HG02884 (cell line): ENCODE results near the gene OSGIN1.

Experiments used
- ATAC-seq: cut with Tn5 transposase; IDR thresholded peaks from one replicate; pipeline ENCODE4 v1.9.1; 2021; ENCODE audit warnings: mild to moderate bottlenecking, moderate library complexity; ENCODE audit not compliant: unreplicated experiment

The OSGIN1 gene

GRCh38 chr16:83995754-83996153, 42.7 kb downstream of the OSGIN1 start:
- no peak for ATAC-seq

- no peak for ATAC-seq
These were observed 43.6 kb downstream of the OSGIN1 start for GRCh38 chr16:83996481-83997252.

- no peak for ATAC-seq
These were observed 45.1 kb downstream of the OSGIN1 start for GRCh38 chr16:83998091-83998490.

- no peak for ATAC-seq
These were observed 48.1 kb downstream of the OSGIN1 start for GRCh38 chr16:84000989-84001642.

GRCh38 chr16:84001726-84002125, 48.7 kb downstream of the OSGIN1 start:
- ATAC-seq = no peak

GRCh38 chr16:84003038-84003437, 50.0 kb downstream of the OSGIN1 start:
- no peak for ATAC-seq

- no peak for ATAC-seq
These were observed 51.4 kb downstream of the OSGIN1 start for GRCh38 chr16:84004442-84004841.

- ATAC-seq = no peak
These were observed 52.4 kb downstream of the OSGIN1 start for GRCh38 chr16:84005391-84005790.

- no peak for ATAC-seq
These were observed 54.5 kb downstream of the OSGIN1 start for GRCh38 chr16:84007520-84007919.

GRCh38 chr16:84007965-84008364, 54.9 kb downstream of the OSGIN1 start:
- ATAC-seq = no peak

- ATAC-seq = no peak
These were observed 56.2 kb downstream of the OSGIN1 start for GRCh38 chr16:84009282-84009681.

GRCh38 chr16:84013787-84014569, 60.9 kb downstream of the OSGIN1 start:
- no peak for ATAC-seq

GRCh38 chr16:84014570-84015327, 61.7 kb downstream of the OSGIN1 start:
- ATAC-seq = no peak

- ATAC-seq = no peak
These were observed 62.4 kb downstream of the OSGIN1 start for GRCh38 chr16:84015399-84015798.
